Heart right ventricle (tissue), 16 donors: ENCODE data around the gene PPP1R9B. TPM values are rescaled to one million over a fixed set of nuclear protein-coding genes. Genes with fewer than 3 reads are reported as not detected.

Experiments used
- ATAC-seq, 8 donors: fragments of 200-7000 bp; cut with Tn5 transposase; one replicate each; pipeline ENCODE4 v1.9.1; 2020; ENCODE audit warnings: mild to moderate bottlenecking in 8 of 8, moderate library complexity in 8 of 8, moderate number of reproducible peaks in 1 of 8
- DNase-seq, 2 donors: peaks; one replicate each; pipeline ENCODE4 v3.0.0-alpha.2; 2020
- H3K27ac ChIP-seq, 10 donors: fragments of 200-600 bp; sonication (generic) in 2 of 10; one replicate each; pipeline versions ENCODE4 v1.5.0 to v1.8.0; 2020 to 2022; ENCODE audit warnings: mild to moderate bottlenecking in 3 of 10
- H3K27me3 ChIP-seq, 7 donors: fragments of 200-600 bp; one replicate each; pipeline ENCODE4 v1.8.0; 2021 to 2022; ENCODE audit warnings: mild to moderate bottlenecking in 2 of 7
- H3K36me3 ChIP-seq, 9 donors: fragments of 200-600 bp; sonication (generic) in 1 of 9; one replicate each; pipeline versions ENCODE4 v1.5.0 to v1.8.0; 2020 to 2022; ENCODE audit warnings: mild to moderate bottlenecking in 2 of 9
- H3K4me1 ChIP-seq, 9 donors: fragments of 200-600 bp; sonication (generic) in 1 of 9; one replicate each; pipeline versions ENCODE4 v1.5.0 to v1.8.0; 2020 to 2022; ENCODE audit warnings: mild to moderate bottlenecking in 4 of 9
- H3K4me3 ChIP-seq, 10 donors: fragments of 200-600 bp; sonication (generic) in 2 of 10; one replicate each; pipeline versions ENCODE4 v1.5.0 to v1.8.0; 2020 to 2022; ENCODE audit warnings: mild to moderate bottlenecking in 7 of 10, moderate library complexity in 2 of 10
- H3K9me3 ChIP-seq, 11 donors: fragments of 200-600 bp in 10 of 11; sonication (generic) in 2 of 11; one replicate each; pipeline versions ENCODE4 v1.5.0 to v1.8.0; 2013 to 2022; ENCODE audit warnings: mild to moderate bottlenecking in 2 of 11, control low read depth in 1 of 11, moderate library complexity in 1 of 11
- CTCF ChIP-seq, 9 donors: fragments of 200-600 bp; sonication (generic) in 2 of 9; IDR thresholded peaks; one replicate each; pipeline versions ENCODE4 v1.5.0 to v1.8.0; 2021 to 2022; ENCODE audit warnings: antibody characterized with exemption in 9 of 9, mild to moderate bottlenecking in 5 of 9, moderate library complexity in 1 of 9
- WGBS, 2 donors: extraction: QIAGEN DNeasy Blood & Tissue Kit; methylation state at CpG; one replicate each; pipeline ENCODE4 v1.1.7; 2013; ENCODE audit warnings: inconsistent platforms in 1 of 2; 5-methylcytosine and 5-hydroxymethylcytosine counted together
- intact Hi-C, 10 donors: fragments of 100-400 bp; cut with DNase I; formaldehyde crosslinking; loops; one replicate each; pipeline versions ENCODE4 v1.11.1 to v1.14.2; 2022
- polyA plus RNA-seq, 2 donors: library from polyadenylated mRNA; stranded (reverse); fragments of 200-250 nt; gene quantifications; one replicate each; pipeline ENCODE4 v1.2.3, GENCODE V29; 2013
- total RNA-seq, 10 donors: library from RNA; stranded (reverse); fragmentation: NEBNext Ultra II Directional in 3 of 10; extraction: Animal tissue kit (Norgen Biotek cat#: 25700) in 3 of 10; gene quantifications; one replicate each; pipeline versions ENCODE4 v1.2.1 to v1.2.4, GENCODE V29; 2021 to 2023
- donor health status: Arrhythmogenic right ventricular cardiomyopathy.
- donor health status: ischemic (EF 13 %, LVEDD 7.1; RV severe dilation, severe dysfunction).
- donor health status: healthy with polysubstance abuse.
- donor health status: DM: no; HTN: yes; CAD: no.
- donor health status: DM: no; HTN: no; CAD: no.
- donor health status: ischemic (EF 25% LVEDD 6.9; RV normal size, moderate dysfunction).
- donor health status: ischemic (EF 25% LVEDD 5.7; RV mildly dilated, moderate dysfunction).
- donor health status: healthy.
- donor health status: DM: yes; HTN: yes; CAD: no.
- donor health status: Ischemic cardiomyopathy.
- donor health status: ischemic (EF 35%, LVEDD 5.7; RV mildly dilated, moderate dysfunction).
- donor health status: nonischemic (EF 11% LVEDD 7.7; RV severe dilation, severe dysfunction).
- donor health status: DM: yes; HTN: yes; CAD: no.
- donor health status: PGD.
- donor health status: ischemic (EF 29% LVEDD 5.4; RV normal size, mild dysfunction).
- donor health status: nonischemic (EF 23%, LVEDD 6.1; RV moderate dilation, normal function).

The PPP1R9B gene
- total and polyA plus RNA-seq, 12 donors = 17.3 to 45.4 (median 26.9) TPM

- ATAC-seq (no peak), DNase-seq (no peak)
- Histone ChIP-seq H3K4me3 (no peak overlapping the region), H3K36me3 (peaks cover 0 to 90% (median 38%) of the 10 kb centered on the region in 9 donors), H3K9me3 (no peaks in the 10 kb centered on the region), H3K27me3 (no peaks in the 10 kb centered on the region), H3K4me1 (peaks cover 0 to 16% (median 0%) of the 10 kb centered on the region in 9 donors), H3K27ac (peak overlapping the region in 1 of 10 donors; percentile 31)
- intact Hi-C loops = no loop called here
- TF ChIP-seq CTCF (IDR thresholded peaks at IDR 0.05) = no peak
- 70 to 75% methylated on average over 13 of the region's 13 CpGs for WGBS, 2 donors
These were observed 38.0 kb upstream of the PPP1R9B start for GRCh38 chr17:50188531-50188920.

GRCh38 chr17:50187751-50188530 lies 37.5 kb upstream of the PPP1R9B start:
- Histone ChIP-seq H3K27me3 (no peaks in the 10 kb centered on the region), H3K4me3 (no peak overlapping the region), H3K36me3 (peaks cover 0 to 84% (median 38%) of the 10 kb centered on the region in 9 donors), H3K9me3 (no peaks in the 10 kb centered on the region), H3K4me1 (peaks cover 0 to 19% (median 0%) of the 10 kb centered on the region in 9 donors), H3K27ac (peak overlapping the region in 2 of 10 donors; percentile 31)
- intact Hi-C loops = no loop called here
- 70 to 80% methylated on average over 17 of the region's 17 CpGs for WGBS, 2 donors
- ATAC-seq = no peak
- DNase-seq = no peak
- TF ChIP-seq CTCF (IDR thresholded peaks at IDR 0.05) = no peak

GRCh38 chr17:50187394-50187725 lies 36.9 kb upstream of the PPP1R9B start:
- peak overlapping the region in 2 of 10 donors; percentile 15 to 31 for H3K27ac ChIP-seq
- TF ChIP-seq CTCF (IDR thresholded peaks at IDR 0.05) = no peak
- H3K4me3 ChIP-seq = no peak overlapping the region
- no peak for ATAC-seq
- peaks cover 0 to 78% (median 35%) of the 10 kb centered on the region in 9 donors for H3K36me3 ChIP-seq
- peaks cover 0 to 19% (median 0%) of the 10 kb centered on the region in 9 donors for H3K4me1 ChIP-seq
- 70 to 81% methylated on average over 4 of the region's 4 CpGs for WGBS, 2 donors
- intact Hi-C loops = no loop called here
- no peak for DNase-seq
- H3K9me3 ChIP-seq = no peaks in the 10 kb centered on the region
- H3K27me3 ChIP-seq = no peaks in the 10 kb centered on the region

- H3K4me1 ChIP-seq = peaks cover 0 to 19% (median 0%) of the 10 kb centered on the region in 9 donors
- H3K9me3 ChIP-seq = no peaks in the 10 kb centered on the region
- no peak overlapping the region for H3K4me3 ChIP-seq
- intact Hi-C loops = no loop called here
- TF ChIP-seq CTCF (IDR thresholded peaks at IDR 0.05) = no peak
- H3K36me3 ChIP-seq = peaks cover 0 to 73% (median 33%) of the 10 kb centered on the region in 9 donors
- DNase-seq = no peak
- no peaks in the 10 kb centered on the region for H3K27me3 ChIP-seq
- H3K27ac ChIP-seq = peak overlapping the region in 2 of 10 donors; percentile 15 to 31
- ATAC-seq = no peak
- whole genome bisulfite sequencing, 2 donors = 80 to 82% methylated on average over 24 of the region's 24 CpGs
These were observed 36.4 kb upstream of the PPP1R9B start for GRCh38 chr17:50186661-50187393.
